HG02571 (cell line): ENCODE measurements around the gene D2HGDH.

Source experiments
- ATAC-seq: cut with Tn5 transposase; IDR thresholded peaks from one replicate; pipeline ENCODE4 v1.9.1; 2021; ENCODE audit warnings: mild to moderate bottlenecking, moderate library complexity; ENCODE audit not compliant: unreplicated experiment

D2HGDH gene

GRCh38 chr2:241734467-241735208 is at the start of gene D2HGDH:
Gene D2HGDH (plus strand): TSS chr2:241734630. CDS start chr2:241735225, 595 bp downstream.
- peak; percentile 80 for ATAC-seq

GRCh38 chr2:241686324-241686649 is 48.1 kb upstream of the D2HGDH start:
- no peak for ATAC-seq

- peak; percentile 92 for ATAC-seq
These were observed 47.6 kb upstream of the D2HGDH start, which contains the start of gene DTYMK for GRCh38 chr2:241686650-241687425. Gene DTYMK (minus strand): TSS chr2:241686815. CDS start chr2:241686783, 32 bp downstream.

- ATAC-seq = no peak
These were observed 45.1 kb upstream of the D2HGDH start for GRCh38 chr2:241689306-241689705.

GRCh38 chr2:241690202-241690717 is 44.2 kb upstream of the D2HGDH start:
- ATAC-seq = no peak

GRCh38 chr2:241692448-241692847 is 42.0 kb upstream of the D2HGDH start:
- ATAC-seq = no peak

GRCh38 chr2:241695651-241696050 is 38.8 kb upstream of the D2HGDH start:
- ATAC-seq = no peak

- no peak for ATAC-seq
These were observed 33.4 kb upstream of the D2HGDH start for GRCh38 chr2:241701149-241701398.

GRCh38 chr2:241701399-241702154 is 32.9 kb upstream of the D2HGDH start, which contains the start of gene ING5:
Gene ING5 (plus strand): TSS chr2:241702039. CDS start chr2:241702066, 27 bp downstream.
- peak; percentile 60 for ATAC-seq

GRCh38 chr2:241702155-241703031 is 32.0 kb upstream of the D2HGDH start:
- ATAC-seq = peak; percentile 65

GRCh38 chr2:241703032-241703604 is 31.3 kb upstream of the D2HGDH start:
- ATAC-seq = no peak

- ATAC-seq = no peak
These were observed 27.9 kb upstream of the D2HGDH start for GRCh38 chr2:241706537-241706936.

- no peak for ATAC-seq
These were observed 25.6 kb upstream of the D2HGDH start for GRCh38 chr2:241708879-241709278.

- ATAC-seq = no peak
These were observed 15.3 kb upstream of the D2HGDH start for GRCh38 chr2:241719093-241719492.

GRCh38 chr2:241720099-241720498 is 14.3 kb upstream of the D2HGDH start:
- no peak for ATAC-seq

- ATAC-seq = no peak
These were observed 13.9 kb upstream of the D2HGDH start for GRCh38 chr2:241720560-241720959.

- ATAC-seq = no peak
These were observed 12.6 kb upstream of the D2HGDH start for GRCh38 chr2:241721852-241722251.

- no peak for ATAC-seq
These were observed 11.5 kb upstream of the D2HGDH start for GRCh38 chr2:241722896-241723454.

- ATAC-seq = no peak
These were observed 10.0 kb upstream of the D2HGDH start for GRCh38 chr2:241724259-241724974.
